Measurements from ENCODE around the gene DBNDD2. TPM values are rescaled to one million over a fixed set of nuclear protein-coding genes. Genes with fewer than 3 reads are reported as not detected.
A peak's percentile ranks its signal among the peaks of the same experiment; 100 is the strongest.

The DBNDD2 gene
- total and polyA plus RNA-seq, 2 donors from 2014 or later: 50.7 to 51.5 TPM

- no peaks in the 10 kb centered on the region for H3K27me3 ChIP-seq (ENCODE audit: control insufficient read depth, insufficient read depth, low read length)
- FAIRE-seq (no peak), DNase-seq (peak in 1 of 5 donors; percentile 16)
- no peak overlapping the region for H3K27ac ChIP-seq (ENCODE audit: low read depth in 2 of 2, low read length in 2 of 2)
- H3K9ac ChIP-seq (ENCODE audit: low read length in 3 of 3): no peak overlapping the region
- peaks cover 2 to 15% (median 7%) of the 10 kb centered on the region in 3 donors for H3K36me3 ChIP-seq (ENCODE audit: control insufficient read depth in 2 of 3, insufficient read depth in 3 of 3, low read length in 3 of 3)
- no peak for TF ChIP-seq CTCF (IDR thresholded peaks at IDR 0.05; ENCODE audit: borderline replicate concordance, extremely low read depth, insufficient read depth)
- no peak overlapping the region for H3K4me3 ChIP-seq (ENCODE audit: low read length in 3 of 3)
- H3K4me1 ChIP-seq (ENCODE audit: control insufficient read depth in 2 of 3, insufficient read depth in 2 of 3, low read depth in 1 of 3, low read length in 3 of 3): peaks cover 2 to 40% (median 31%) of the 10 kb centered on the region in 3 donors
- intact Hi-C loops (cut with DNase I): no loop called here
- H3K9me3 ChIP-seq (ENCODE audit: control insufficient read depth in 2 of 3, insufficient read depth in 1 of 3, low read length in 3 of 3): no peaks in the 10 kb centered on the region
Measured at GRCh38 chr20:45361793-45362192, 46.3 kb upstream of the DBNDD2 start.

- peak within 1 kb of the TSS; percentile 99 for H3K27ac ChIP-seq (ENCODE audit: low read depth in 2 of 2, low read length in 2 of 2)
- peak; percentile 78 for TF ChIP-seq CTCF (IDR thresholded peaks at IDR 0.05; ENCODE audit: borderline replicate concordance, extremely low read depth, insufficient read depth)
- peaks cover 1 to 32% (median 28%) of the 10 kb centered on the region in 3 donors for H3K4me1 ChIP-seq (ENCODE audit: control insufficient read depth in 2 of 3, insufficient read depth in 2 of 3, low read depth in 1 of 3, low read length in 3 of 3)
- H3K27me3 ChIP-seq (ENCODE audit: control insufficient read depth, insufficient read depth, low read length): no peaks in the 10 kb centered on the region
- no peaks in the 10 kb centered on the region for H3K9me3 ChIP-seq (ENCODE audit: control insufficient read depth in 2 of 3, insufficient read depth in 1 of 3, low read length in 3 of 3)
- H3K4me3 ChIP-seq (ENCODE audit: low read length in 3 of 3): peak within 1 kb of the TSS; percentile 87 to 94 (median 90)
- peak within 1 kb of the TSS; percentile 77 to 88 (median 83) for H3K9ac ChIP-seq (ENCODE audit: low read length in 3 of 3)
- DNase-seq: peak; percentile 99 to 100 (median 99)
- peak; percentile 6 for FAIRE-seq
- intact Hi-C loops (cut with DNase I): no loop called here
- H3K36me3 ChIP-seq (ENCODE audit: control insufficient read depth in 2 of 3, insufficient read depth in 3 of 3, low read length in 3 of 3): peaks cover 2 to 27% (median 15%) of the 10 kb centered on the region in 3 donors
Measured at GRCh38 chr20:45362804-45363610, 45.1 kb upstream of the DBNDD2 start, which contains the start of gene SYS1. TSS of gene SYS1 (plus strand) at chr20:45363156. CDS start at chr20:45363532, 376 bp downstream.

GRCh38 chr20:45363611-45364492 lies 44.2 kb upstream of the DBNDD2 start:
- Histone ChIP-seq H3K36me3 (ENCODE audit: control insufficient read depth in 2 of 3, insufficient read depth in 3 of 3, low read length in 3 of 3) (peaks cover 2 to 35% (median 19%) of the 10 kb centered on the region in 3 donors), H3K4me3 (ENCODE audit: low read length in 3 of 3) (peak overlapping the region; percentile 87 to 94 (median 90)), H3K27me3 (ENCODE audit: control insufficient read depth, insufficient read depth, low read length) (no peaks in the 10 kb centered on the region), H3K9me3 (ENCODE audit: control insufficient read depth in 2 of 3, insufficient read depth in 1 of 3, low read length in 3 of 3) (no peaks in the 10 kb centered on the region), H3K4me1 (ENCODE audit: control insufficient read depth in 2 of 3, insufficient read depth in 2 of 3, low read depth in 1 of 3, low read length in 3 of 3) (peaks cover 0 to 30% (median 25%) of the 10 kb centered on the region in 3 donors), H3K27ac (ENCODE audit: low read depth in 2 of 2, low read length in 2 of 2) (peak overlapping the region; percentile 99), H3K9ac (ENCODE audit: low read length in 3 of 3) (peak overlapping the region; percentile 59 to 88 (median 83))
- intact Hi-C loops (cut with DNase I): no loop called here
- DNase-seq (peak in 1 of 5 donors; percentile 39), FAIRE-seq (no peak)
- TF ChIP-seq CTCF (IDR thresholded peaks at IDR 0.05; ENCODE audit: borderline replicate concordance, extremely low read depth, insufficient read depth): no peak

All from kidney (tissue), 14 donors.